GF-D8 (cell line): ENCODE results near the gene PHLPP1.

ENCODE experiments used
- DNase-seq: peaks from one replicate; lab custom pipeline; 2025; lab: John Stamatoyannopoulos, UW

Gene PHLPP1

DNA sequence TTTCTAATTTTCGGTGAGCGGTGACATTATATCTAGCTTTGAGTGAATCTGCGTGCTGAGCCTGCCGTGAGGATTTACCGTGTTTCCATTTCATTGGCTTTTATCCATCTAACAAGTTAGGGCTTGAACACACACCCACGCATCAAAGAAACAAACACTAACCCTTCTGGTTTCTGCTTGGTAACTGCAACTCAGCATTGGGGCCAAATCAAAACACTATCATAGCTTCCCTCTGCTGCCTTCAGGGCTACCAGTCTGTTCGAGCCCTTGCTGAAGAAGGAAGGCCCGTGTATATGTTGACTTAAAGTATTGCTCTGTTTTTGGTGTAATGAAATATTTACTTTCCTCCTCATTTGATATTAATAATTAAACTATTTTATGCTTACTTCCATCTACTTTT is 227.2 kb downstream of the PHLPP1 start:
- DNase-seq = no peak

GRCh38 chr18:62944454-62944853 is 229.1 kb downstream of the PHLPP1 start:
- no peak for DNase-seq

DNA sequence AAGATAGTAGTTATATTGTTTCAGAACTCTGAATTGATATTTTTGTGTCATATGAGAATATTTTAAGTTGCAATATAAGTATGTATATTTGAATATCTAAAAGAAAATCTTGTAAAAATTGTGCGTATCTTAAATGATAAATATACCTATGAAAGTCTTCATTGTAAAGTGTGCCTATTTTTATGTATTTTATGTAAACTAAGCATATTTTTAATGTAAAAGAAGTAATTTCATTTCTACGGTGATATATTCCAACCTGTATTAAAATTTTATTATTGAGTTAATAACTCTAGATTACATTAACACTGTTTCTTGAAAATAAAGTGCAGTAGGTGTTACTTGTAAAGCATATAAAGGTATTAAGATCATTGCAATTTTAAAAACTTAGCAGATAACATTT is 233.4 kb downstream of the PHLPP1 start:
- no peak for DNase-seq

DNA sequence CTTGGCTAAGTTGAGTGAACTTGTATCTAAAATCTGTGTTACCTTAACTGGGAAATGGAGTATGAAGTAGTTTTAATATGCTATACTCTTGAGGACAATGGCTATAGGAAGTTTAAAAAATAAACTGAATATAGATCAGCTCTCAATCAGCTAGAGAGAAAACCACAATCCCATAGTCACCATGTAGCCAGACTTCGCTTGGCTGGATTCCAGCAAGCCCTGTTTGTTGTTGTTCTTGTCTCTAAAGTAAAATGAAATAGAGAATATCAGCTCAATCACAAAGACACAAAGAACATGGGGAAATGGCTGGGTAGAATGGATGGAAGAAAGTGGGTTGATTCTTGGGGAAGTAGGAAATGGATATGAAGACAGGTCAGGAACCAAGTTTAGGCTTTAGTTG is 234.9 kb downstream of the PHLPP1 start:
- no peak for DNase-seq

GRCh38 chr18:62952807-62953206 is 237.5 kb downstream of the PHLPP1 start:
- DNase-seq = no peak

DNA sequence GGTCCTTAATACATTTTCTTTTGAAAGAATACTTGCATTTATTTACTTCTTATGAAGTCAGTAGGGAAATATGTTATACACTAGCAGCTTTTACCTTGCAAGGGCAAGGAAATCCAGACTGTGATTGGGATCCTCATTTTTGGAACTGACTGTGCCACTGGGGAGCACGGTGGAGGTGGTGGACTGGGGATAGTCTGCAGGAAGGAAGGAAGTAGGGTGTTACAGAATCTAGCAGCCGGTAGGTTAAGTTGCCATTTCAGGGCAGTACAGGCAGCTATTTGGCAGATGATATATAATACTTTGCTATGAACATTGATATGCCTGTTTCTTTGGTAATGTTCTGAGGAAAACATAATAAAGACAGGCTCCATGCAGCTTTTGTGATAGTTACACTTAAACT is 238.3 kb downstream of the PHLPP1 start:
- DNase-seq = peak; percentile 83

DNA sequence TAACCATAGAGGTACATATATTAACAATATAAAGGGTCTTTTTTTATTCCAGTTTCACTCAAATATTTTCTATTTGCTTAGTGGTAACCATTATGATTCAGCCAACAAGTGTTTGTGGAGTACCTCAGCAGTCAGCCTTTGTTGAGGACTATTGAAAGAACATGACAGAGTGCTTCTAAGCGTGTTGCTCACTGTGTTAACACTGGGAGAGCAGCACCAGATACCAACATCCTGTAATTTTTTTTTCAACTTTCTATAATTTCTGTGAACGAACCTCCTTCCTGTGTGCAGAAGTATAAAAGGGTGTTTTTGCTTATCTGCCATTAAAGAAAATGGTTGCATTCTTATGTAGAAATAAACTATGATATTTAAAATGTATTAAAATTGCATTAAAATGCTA is 239.0 kb downstream of the PHLPP1 start:
- DNase-seq = no peak

DNA sequence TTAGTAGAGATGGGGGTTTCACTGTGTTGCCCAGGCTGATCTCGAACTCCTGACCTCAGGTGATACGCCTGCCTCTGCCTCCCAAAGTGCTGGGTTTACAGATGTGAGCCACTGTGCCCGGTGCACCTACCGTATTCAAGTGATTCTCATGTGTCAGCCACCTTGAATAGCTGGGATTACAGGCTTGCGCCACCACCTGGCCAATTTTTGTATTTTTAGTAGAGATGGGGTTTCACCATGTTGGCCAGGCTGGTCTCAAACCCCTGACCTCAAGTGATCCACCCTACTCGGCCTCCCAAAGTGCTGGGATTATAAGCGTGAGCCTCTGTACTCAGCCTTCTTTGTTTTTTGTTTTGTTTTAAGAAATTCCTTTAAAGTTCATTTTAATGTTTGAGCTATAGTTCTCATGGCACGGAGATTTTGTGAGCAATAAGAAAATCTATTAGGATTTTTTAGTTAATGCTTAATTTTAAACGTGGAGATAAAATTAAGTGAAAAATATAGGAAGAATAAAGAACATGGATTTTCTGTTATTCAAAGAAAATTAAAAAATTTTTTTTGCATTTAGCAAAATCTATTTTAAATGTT is 242.6 kb downstream of the PHLPP1 start:
- peak; percentile 62 for DNase-seq

DNA sequence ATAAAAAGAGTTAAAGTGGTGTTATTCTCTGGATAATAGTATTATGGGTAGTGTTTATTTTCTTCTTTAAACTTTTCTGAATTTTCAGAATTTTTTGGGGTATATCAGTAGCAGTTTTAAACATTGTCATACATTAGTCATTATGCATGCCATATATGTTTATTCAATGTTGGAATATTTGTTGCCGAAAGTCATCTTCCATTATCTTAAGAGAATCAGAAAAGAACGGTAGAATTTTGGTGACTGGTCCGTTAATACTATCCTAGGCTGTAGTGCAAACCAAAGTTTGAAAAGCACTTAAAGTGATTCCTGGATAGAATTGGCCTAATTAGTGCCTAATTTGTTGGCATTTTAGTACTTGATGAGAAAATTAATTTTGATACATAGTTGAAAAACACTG is 244.1 kb downstream of the PHLPP1 start:
- no peak for DNase-seq

- no peak for DNase-seq
Observed at GRCh38 chr18:62963507-62963906, 248.2 kb downstream of the PHLPP1 start.

DNA sequence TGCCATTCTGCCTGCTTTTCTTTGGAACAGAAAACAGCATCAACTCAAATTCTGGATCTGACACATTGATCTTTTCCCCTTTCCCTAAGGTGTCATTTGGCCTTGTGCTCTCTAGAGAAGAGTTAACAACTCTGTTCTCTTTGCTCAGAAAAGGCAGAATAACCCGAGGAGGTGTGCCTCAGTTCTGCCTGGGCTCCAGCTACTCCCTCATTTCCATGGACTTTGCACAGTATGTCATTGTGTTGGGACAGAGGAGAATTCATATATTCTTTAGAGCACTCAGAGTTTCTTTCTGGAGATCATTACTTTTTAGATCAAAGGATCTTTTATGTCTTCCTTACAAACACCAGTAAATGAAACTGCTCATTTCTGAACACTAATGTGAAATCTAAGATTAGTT is 249.1 kb downstream of the PHLPP1 start:
- no peak for DNase-seq

GRCh38 chr18:62967089-62967488 is 251.7 kb downstream of the PHLPP1 start:
- no peak for DNase-seq

DNA sequence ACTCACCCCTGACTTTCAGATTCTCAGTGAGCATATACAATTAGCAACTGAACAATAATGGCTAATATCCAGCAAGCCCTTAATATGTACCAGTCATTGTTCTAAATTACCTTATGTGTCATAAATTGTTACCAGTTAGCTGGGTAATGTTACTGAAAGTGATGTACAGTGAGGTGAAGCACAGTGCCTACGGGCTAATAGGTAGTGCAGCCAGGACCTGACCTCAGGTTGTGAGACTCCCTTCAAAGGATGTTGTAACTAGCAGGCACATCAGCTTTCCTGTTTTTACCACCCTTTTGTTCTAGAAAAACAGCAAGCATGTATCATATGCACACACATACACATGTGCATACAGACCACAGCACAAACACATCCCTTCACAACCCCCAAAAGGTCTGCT is 258.3 kb downstream of the PHLPP1 start:
- no peak for DNase-seq

GRCh38 chr18:62974388-62974787 is 259.0 kb downstream of the PHLPP1 start:
- DNase-seq = no peak

- DNase-seq = no peak
Observed at GRCh38 chr18:62974928-62975675, 259.8 kb downstream of the PHLPP1 start.

GRCh38 chr18:62975785-62976184 is 260.4 kb downstream of the PHLPP1 start:
- no peak for DNase-seq

DNA sequence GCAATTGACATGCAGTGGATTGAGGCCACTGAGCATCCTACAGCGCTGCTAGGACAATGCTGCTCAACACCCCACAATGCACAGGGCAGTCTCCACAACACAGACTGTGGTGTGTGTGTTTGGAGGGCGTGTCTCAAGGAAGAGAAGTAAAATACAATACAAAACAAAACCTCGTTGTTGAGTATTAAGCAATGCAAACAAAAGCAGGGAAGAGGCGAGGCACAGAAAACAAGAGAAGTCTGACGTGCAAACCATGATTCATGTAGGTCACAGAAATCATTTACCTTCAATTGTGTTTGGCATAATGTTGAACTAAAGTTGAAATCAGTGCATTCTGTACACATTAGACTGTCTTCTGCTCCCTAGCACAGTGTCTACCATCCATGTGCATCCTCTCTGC is 260.9 kb downstream of the PHLPP1 start:
- DNase-seq = no peak

- DNase-seq = no peak
Observed at GRCh38 chr18:62977512-62977911, 262.2 kb downstream of the PHLPP1 start.

- no peak for DNase-seq
Observed at GRCh38 chr18:62978251-62979049, 263.1 kb downstream of the PHLPP1 start.

- DNase-seq = peak; percentile 99
Observed at GRCh38 chr18:62979176-62979575, 263.8 kb downstream of the PHLPP1 start.

GRCh38 chr18:62979900-62980299 is 264.6 kb downstream of the PHLPP1 start:
- DNase-seq = no peak

- DNase-seq = no peak
Observed at GRCh38 chr18:62981566-62981965, 266.2 kb downstream of the PHLPP1 start.

- peak; percentile 28 for DNase-seq
Observed at GRCh38 chr18:62982600-62983251, 267.4 kb downstream of the PHLPP1 start.
